Heart left ventricle (tissue), 16 donors: Measurements from ENCODE around the gene ARFIP2. TPM values are rescaled to one million over a fixed set of nuclear protein-coding genes. Genes with fewer than 3 reads are reported as not detected.

Source experiments
- ATAC-seq, 4 donors: fragments of 200-7000 bp; cut with Tn5 transposase; one replicate each; pipeline ENCODE4 v1.9.1; 2020 to 2022; ENCODE audit warnings: moderate library complexity in 4 of 4, mild to moderate bottlenecking in 3 of 4, moderate number of reproducible peaks in 1 of 4
- DNase-seq, 5 donors: peaks; one replicate each; pipeline ENCODE4 v3.0.0-alpha.2; 2020
- H3K27ac ChIP-seq, 12 donors: fragments of 200-600 bp; sonication (generic) in 4 of 12; one replicate each; pipeline versions ENCODE4 v1.5.0 to v1.8.0; 2016 to 2022; ENCODE audit warnings: mild to moderate bottlenecking in 2 of 12
- H3K27me3 ChIP-seq, 9 donors: fragments of 200-600 bp; sonication (generic) in 2 of 9; one replicate each; pipeline versions ENCODE4 v1.5.1 to v1.8.0; 2016 to 2022; ENCODE audit warnings: mild to moderate bottlenecking in 3 of 9
- H3K36me3 ChIP-seq, 9 donors: fragments of 200-600 bp; sonication (generic) in 2 of 9; one replicate each; pipeline versions ENCODE4 v1.5.0 to v1.8.0; 2018 to 2022; ENCODE audit warnings: mild to moderate bottlenecking in 2 of 9
- H3K4me1 ChIP-seq, 12 donors: fragments of 200-600 bp; sonication (generic) in 4 of 12; one replicate each; pipeline versions ENCODE4 v1.5.0 to v1.8.0; 2016 to 2022; ENCODE audit warnings: mild to moderate bottlenecking in 3 of 12
- H3K4me3 ChIP-seq, 12 donors: fragments of 200-600 bp; sonication (generic) in 4 of 12; one replicate each; pipeline versions ENCODE4 v1.5.0 to v1.8.0; 2017 to 2022; ENCODE audit warnings: mild to moderate bottlenecking in 9 of 12, moderate library complexity in 4 of 12
- H3K9me3 ChIP-seq, 12 donors: fragments of 200-600 bp; sonication (generic) in 4 of 12; one replicate each; pipeline versions ENCODE4 v1.5.0 to v1.8.0; 2016 to 2022; ENCODE audit warnings: mild to moderate bottlenecking in 1 of 12
- CTCF ChIP-seq, 12 donors: fragments of 200-600 bp; sonication (generic) in 4 of 12; IDR thresholded peaks; one replicate each; pipeline versions ENCODE4 v1.5.0 to v1.8.0; 2018 to 2022; ENCODE audit warnings: antibody characterized with exemption in 12 of 12, mild to moderate bottlenecking in 5 of 12
- POLR2A ChIP-seq, 2 donors: fragments of 450-650 bp; IDR thresholded peaks; one replicate each; pipeline ENCODE4 v1.6.1; 2017; ENCODE audit warnings: antibody characterized with exemption in 2 of 2, mild to moderate bottlenecking in 2 of 2, moderate library complexity in 2 of 2
- WGBS, 4 donors: extraction: QIAGEN DNeasy Blood & Tissue Kit in 2 of 4; methylation state at CpG; one replicate each; pipeline versions ENCODE4 v1.1.5 to v1.1.7; 2013 to 2018; 5-methylcytosine and 5-hydroxymethylcytosine counted together
- intact Hi-C, 10 donors: fragments of 100-400 bp; cut with DNase I; formaldehyde crosslinking; loops; one replicate each; pipeline versions ENCODE4 v1.11.1 to v1.14.2; 2022
- polyA plus RNA-seq, 2 donors: library from polyadenylated mRNA; stranded (reverse); fragments of 200-250 nt; gene quantifications; one replicate each; pipeline ENCODE4 v1.2.3, GENCODE V29; 2013
- total RNA-seq, 9 donors: library from RNA; depleted of rRNA in 2 of 9; stranded (reverse); fragments of >200 nt in 2 of 9; fragmentation: NEBNext Ultra II Directional in 3 of 9; extraction: Animal tissue kit (Norgen Biotek cat#: 25700) in 3 of 9; gene quantifications; one replicate each; pipeline versions ENCODE4 v1.1.0 to v1.2.4, GENCODE V29; 2016 to 2023
- donor health status: ischemic (EF 13 %, LVEDD 7.1; RV severe dilation, severe dysfunction).
- donor health status: healthy with polysubstance abuse.
- donor health status: DM: no; HTN: yes; CAD: no.
- donor health status: DM: no; HTN: no; CAD: no.
- donor health status: ischemic (EF 25% LVEDD 6.9; RV normal size, moderate dysfunction).
- donor health status: ischemic (EF 25% LVEDD 5.7; RV mildly dilated, moderate dysfunction).
- donor health status: healthy.
- donor health status: DM: yes; HTN: yes; CAD: no.
- donor health status: ischemic (EF 35%, LVEDD 5.7; RV mildly dilated, moderate dysfunction).
- donor health status: nonischemic (EF 11% LVEDD 7.7; RV severe dilation, severe dysfunction).
- donor health status: DM: yes; HTN: yes; CAD: no.
- donor health status: PGD.
- donor health status: ischemic (EF 29% LVEDD 5.4; RV normal size, mild dysfunction).
- donor health status: nonischemic (EF 23%, LVEDD 6.1; RV moderate dilation, normal function).

The ARFIP2 gene
- total and polyA plus RNA-seq, 11 donors = 10.7 to 36.7 (median 18.9) TPM

GRCh38 chr11:6483015-6483414, 1.9 kb upstream of the ARFIP2 start:
- TF ChIP-seq POLR2A (IDR thresholded peaks at IDR 0.05) (no peak), CTCF (IDR thresholded peaks at IDR 0.05) (no peak)
- no peak for DNase-seq
- H3K27me3 ChIP-seq = no peaks in the 10 kb centered on the region
- no peak overlapping the region for H3K27ac ChIP-seq
- H3K4me3 ChIP-seq = peak overlapping the region in 2 of 12 donors; percentile 73 to 80
- H3K4me1 ChIP-seq = peaks cover 3 to 37% (median 25%) of the 10 kb centered on the region in 12 donors
- WGBS, 4 donors = 82 to 91% (median 87%) methylated on average over 6 of the region's 6 CpGs
- H3K9me3 ChIP-seq = no peaks in the 10 kb centered on the region
- peaks cover 0 to 72% (median 65%) of the 10 kb centered on the region in 9 donors for H3K36me3 ChIP-seq
- ATAC-seq = no peak
- intact Hi-C loops = loop anchor here in 2 of 10 donors (5.0 to 10.0 kb wide), 2 partner anchors 66 to 98 kb away; partner anchors contain the start of gene APBB1 (in 1 of the 2)

GRCh38 chr11:6482441-6482840, 1.3 kb upstream of the ARFIP2 start:
- Histone ChIP-seq H3K9me3 (no peaks in the 10 kb centered on the region), H3K36me3 (peaks cover 0 to 72% (median 65%) of the 10 kb centered on the region in 9 donors), H3K27me3 (no peaks in the 10 kb centered on the region), H3K4me3 (peak overlapping the region in 11 of 12 donors; percentile 54 to 93 (median 80)), H3K27ac (peak overlapping the region in 5 of 12 donors; percentile 84 to 96 (median 90)), H3K4me1 (peaks cover 3 to 37% (median 25%) of the 10 kb centered on the region in 12 donors)
- intact Hi-C loops = loop anchor here in 2 of 10 donors (5.0 to 10.0 kb wide), 2 partner anchors 65 to 98 kb away; partner anchors contain the start of gene APBB1 (in 1 of the 2)
- TF ChIP-seq CTCF (IDR thresholded peaks at IDR 0.05) = no peak
- DNase-seq (no peak), ATAC-seq (no peak)
- WGBS, 4 donors = 78 to 82% (median 80%) methylated on average over 4 of the region's 4 CpGs

GRCh38 chr11:6481924-6482275, 769 bp upstream of the ARFIP2 start:
- 0 to 5% (median 4%) methylated on average over 4 to 13 of the region's 13 CpGs for WGBS, 4 donors
- no peaks in the 10 kb centered on the region for H3K27me3 ChIP-seq
- DNase-seq = peak in 2 of 5 donors; percentile 31 to 66
- no peaks in the 10 kb centered on the region for H3K9me3 ChIP-seq
- peak overlapping the region; percentile 19 to 96 (median 90) for H3K27ac ChIP-seq
- TF ChIP-seq POLR2A (IDR thresholded peaks at IDR 0.05) (no peak), CTCF (IDR thresholded peaks at IDR 0.05) (no peak)
- peak overlapping the region; percentile 54 to 93 (median 80) for H3K4me3 ChIP-seq
- intact Hi-C loops = loop anchor here in 2 of 10 donors (5.0 to 10.0 kb wide), 2 partner anchors 65 to 97 kb away; partner anchors contain the start of gene APBB1 (in 1 of the 2)
- H3K4me1 ChIP-seq = peaks cover 3 to 37% (median 25%) of the 10 kb centered on the region in 12 donors
- peak in 2 of 4 donors; percentile 5 for ATAC-seq
- H3K36me3 ChIP-seq = peaks cover 0 to 72% (median 65%) of the 10 kb centered on the region in 9 donors

- peaks cover 0 to 65% (median 54%) of the 10 kb centered on the region in 9 donors for H3K36me3 ChIP-seq
- H3K9me3 ChIP-seq = no peaks in the 10 kb centered on the region
- DNase-seq (peak in 1 of 5 donors; percentile 29), ATAC-seq (no peak)
- H3K27me3 ChIP-seq = no peaks in the 10 kb centered on the region
- peaks cover 3 to 37% (median 25%) of the 10 kb centered on the region in 12 donors for H3K4me1 ChIP-seq
- WGBS, 4 donors = 48 to 61% (median 57%) methylated on average over 9 of the region's 9 CpGs
- intact Hi-C loops = loop anchor here in 2 of 10 donors (5.0 to 10.0 kb wide), 2 partner anchors 63 to 96 kb away; partner anchors contain the start of gene APBB1 (in 1 of the 2)
- peak overlapping the region in 11 of 12 donors; percentile 78 to 96 (median 90) for H3K27ac ChIP-seq
- TF ChIP-seq CTCF (IDR thresholded peaks at IDR 0.05) (no peak), POLR2A (IDR thresholded peaks at IDR 0.05) (no peak)
- peak overlapping the region; percentile 54 to 93 (median 80) for H3K4me3 ChIP-seq
These were observed 724 bp downstream of the ARFIP2 start for GRCh38 chr11:6480299-6480914.
